Nephron progenitor cell (in vitro differentiated cells): ENCODE measurements around the gene BTBD9.

Experiments
- DNase-seq: peaks from one replicate; pipeline ENCODE4 v3.0.0; 2021
- H3K27ac Mint-ChIP-seq: 2 replicates; pipeline ENCODE4 v1.8.0; 2021; ENCODE audit warnings: mild to moderate bottlenecking, moderate library complexity, mixed read lengths
- H3K27me3 Mint-ChIP-seq: 2 replicates; pipeline ENCODE4 v1.8.0; 2021; ENCODE audit warnings: mild to moderate bottlenecking, low read depth, mixed read lengths; ENCODE audit not compliant: poor library complexity
- H3K36me3 Mint-ChIP-seq: 2 replicates; pipeline ENCODE4 v1.8.0; 2021; ENCODE audit warnings: low read depth, mixed read lengths
- H3K4me1 Mint-ChIP-seq: 2 replicates; pipeline ENCODE4 v1.8.0; 2021; ENCODE audit warnings: mixed read lengths
- H3K4me3 Mint-ChIP-seq: 2 replicates; pipeline ENCODE4 v1.8.0; 2021; ENCODE audit warnings: mild to moderate bottlenecking, moderate library complexity, mixed read lengths
- H3K9me3 Mint-ChIP-seq: 2 replicates; pipeline ENCODE4 v1.8.0; 2021; ENCODE audit warnings: mild to moderate bottlenecking, moderate library complexity, mixed read lengths
- CTCF ChIP-seq: fragments of 200-600 bp; sonication (generic); IDR thresholded peaks from 2 replicates; pipeline ENCODE4 v1.5.0; 2021; ENCODE audit warnings: antibody characterized with exemption

Gene BTBD9

GRCh38 chr6:38467566-38467965 is 172.2 kb downstream of the BTBD9 start:
- no peak for TF ChIP-seq CTCF
- Mint-ChIP-seq H3K36me3 (peaks cover 5% of the 10 kb centered on the region), H3K4me1 (no peaks in the 10 kb centered on the region), H3K4me3 (no peak overlapping the region), H3K27me3 (no peaks in the 10 kb centered on the region), H3K27ac (no peak overlapping the region), H3K9me3 (peaks cover 14% of the 10 kb centered on the region)
- no peak for DNase-seq

GRCh38 chr6:38460186-38460585 is 179.5 kb downstream of the BTBD9 start:
- TF ChIP-seq CTCF: no peak
- Mint-ChIP-seq H3K36me3 (peaks cover 5% of the 10 kb centered on the region), H3K4me1 (peaks cover 5% of the 10 kb centered on the region), H3K9me3 (peaks cover 14% of the 10 kb centered on the region), H3K27me3 (peaks cover 6% of the 10 kb centered on the region), H3K4me3 (no peak overlapping the region), H3K27ac (no peak overlapping the region)
- DNase-seq: no peak

GRCh38 chr6:38459291-38459690 is 180.4 kb downstream of the BTBD9 start:
- H3K27me3 Mint-ChIP-seq: peaks cover 6% of the 10 kb centered on the region
- peaks cover 10% of the 10 kb centered on the region for H3K9me3 Mint-ChIP-seq
- H3K27ac Mint-ChIP-seq: no peak overlapping the region
- peaks cover 5% of the 10 kb centered on the region for H3K4me1 Mint-ChIP-seq
- H3K4me3 Mint-ChIP-seq: no peak overlapping the region
- peaks cover 5% of the 10 kb centered on the region for H3K36me3 Mint-ChIP-seq
- no peak for TF ChIP-seq CTCF
- DNase-seq: no peak

- Mint-ChIP-seq H3K36me3 (no peaks in the 10 kb centered on the region), H3K27me3 (peaks cover 6% of the 10 kb centered on the region), H3K27ac (no peak overlapping the region), H3K4me1 (peaks cover 5% of the 10 kb centered on the region), H3K9me3 (peaks cover 12% of the 10 kb centered on the region), H3K4me3 (no peak overlapping the region)
- no peak for TF ChIP-seq CTCF
- DNase-seq: no peak
Observed at GRCh38 chr6:38453861-38454260, 185.9 kb downstream of the BTBD9 start.

GRCh38 chr6:38452816-38453660 is 186.7 kb downstream of the BTBD9 start:
- H3K9me3 Mint-ChIP-seq: peaks cover 14% of the 10 kb centered on the region
- H3K36me3 Mint-ChIP-seq: no peaks in the 10 kb centered on the region
- no peak overlapping the region for H3K4me3 Mint-ChIP-seq
- DNase-seq: no peak
- H3K27ac Mint-ChIP-seq: no peak overlapping the region
- H3K27me3 Mint-ChIP-seq: peaks cover 6% of the 10 kb centered on the region
- peaks cover 5% of the 10 kb centered on the region for H3K4me1 Mint-ChIP-seq
- TF ChIP-seq CTCF: no peak

- TF ChIP-seq CTCF: no peak
- Mint-ChIP-seq H3K4me1 (no peaks in the 10 kb centered on the region), H3K36me3 (no peaks in the 10 kb centered on the region), H3K27me3 (peaks cover under 1% of the 10 kb centered on the region), H3K27ac (no peak overlapping the region), H3K9me3 (peaks cover 14% of the 10 kb centered on the region), H3K4me3 (no peak overlapping the region)
- no peak for DNase-seq
Observed at GRCh38 chr6:38450717-38451116, 189.0 kb downstream of the BTBD9 start.
